Progenitor cell of endocrine pancreas (in vitro differentiated cells): Measurements from ENCODE around the gene MAGEB2. TPM values are rescaled to one million over a fixed set of nuclear protein-coding genes. Genes with fewer than 3 reads are reported as not detected.

Experiments used
- DNase-seq: peaks from one replicate; pipeline ENCODE4 v3.0.0; 2021; ENCODE audit warnings: low spot score; ENCODE audit not compliant: unreplicated experiment
- H3K27ac Mint-ChIP-seq: 2 replicates; pipeline ENCODE4 v1.8.0; 2021; ENCODE audit warnings: mild to moderate bottlenecking, moderate library complexity, mixed read lengths
- H3K27me3 Mint-ChIP-seq: 2 replicates; pipeline ENCODE4 v1.8.0; 2021; ENCODE audit warnings: mixed read lengths
- H3K36me3 Mint-ChIP-seq: 2 replicates; pipeline ENCODE4 v1.8.0; 2022; ENCODE audit warnings: mixed read lengths; ENCODE audit not compliant: insufficient read depth
- H3K4me1 Mint-ChIP-seq: 2 replicates; pipeline ENCODE4 v1.8.0; 2021; ENCODE audit warnings: low read depth, mixed read lengths
- H3K4me3 Mint-ChIP-seq: 2 replicates; pipeline ENCODE4 v1.8.0; 2021; ENCODE audit warnings: low read depth, mild to moderate bottlenecking, moderate library complexity, mixed read lengths
- H3K9me3 Mint-ChIP-seq: 2 replicates; pipeline ENCODE4 v1.8.0; 2021; ENCODE audit warnings: low read depth, mixed read lengths
- CTCF ChIP-seq: fragments of 200-600 bp; sonication (generic); IDR thresholded peaks from one replicate; pipeline ENCODE4 v1.5.0; 2021; ENCODE audit warnings: antibody characterized with exemption, mild to moderate bottlenecking; ENCODE audit not compliant: unreplicated experiment
- total RNA-seq: library from RNA; stranded (reverse); gene quantifications from 2 replicates; pipeline ENCODE4 v1.2.1, GENCODE V29; 2021

The MAGEB2 gene
- total RNA-seq, 1 donor from 2014 or later: not detected

- Mint-ChIP-seq H3K36me3 (no peaks in the 10 kb centered on the region), H3K27ac (no peak overlapping the region), H3K4me3 (no peak overlapping the region), H3K9me3 (no peaks in the 10 kb centered on the region), H3K4me1 (no peaks in the 10 kb centered on the region), H3K27me3 (no peaks in the 10 kb centered on the region)
- no peak for DNase-seq
- TF ChIP-seq CTCF: no peak
Measured at GRCh38 chrX:30228526-30228925, 13.2 kb downstream of the MAGEB2 start.

GRCh38 chrX:30230395-30230794 is 15.0 kb downstream of the MAGEB2 start, which contains the start of gene MAGEB3:
Gene MAGEB3, plus strand, starts transcription at chrX:30230657. Its CDS starts 5,268 bp downstream, at chrX:30235925.
- no peak for TF ChIP-seq CTCF
- DNase-seq: no peak
- Mint-ChIP-seq H3K4me1 (no peaks in the 10 kb centered on the region), H3K27me3 (no peaks in the 10 kb centered on the region), H3K36me3 (no peaks in the 10 kb centered on the region), H3K4me3 (no peak within 1 kb of the TSS), H3K27ac (no peak within 1 kb of the TSS), H3K9me3 (no peaks in the 10 kb centered on the region)

- no peaks in the 10 kb centered on the region for H3K9me3 Mint-ChIP-seq
- H3K27me3 Mint-ChIP-seq: peaks cover 2% of the 10 kb centered on the region
- peaks cover 2% of the 10 kb centered on the region for H3K4me1 Mint-ChIP-seq
- H3K27ac Mint-ChIP-seq: no peak within 1 kb of the TSS
- no peak for TF ChIP-seq CTCF
- no peak within 1 kb of the TSS for H3K4me3 Mint-ChIP-seq
- no peaks in the 10 kb centered on the region for H3K36me3 Mint-ChIP-seq
- no peak for DNase-seq
Measured at GRCh38 chrX:30241724-30242415, 26.5 kb downstream of the MAGEB2 start, which contains the start of gene MAGEB4. Gene MAGEB4, plus strand, starts transcription at chrX:30242000. Its CDS starts 136 bp downstream, at chrX:30242136.

GRCh38 chrX:30246769-30247489 is 31.6 kb downstream of the MAGEB2 start, which contains the start of gene MAGEB1:
Gene MAGEB1, plus strand, starts transcription at chrX:30247146. Its CDS starts 3,348 bp downstream, at chrX:30250494.
- H3K4me1 Mint-ChIP-seq: peaks cover 2% of the 10 kb centered on the region
- DNase-seq: no peak
- H3K36me3 Mint-ChIP-seq: no peaks in the 10 kb centered on the region
- H3K4me3 Mint-ChIP-seq: no peak within 1 kb of the TSS
- no peaks in the 10 kb centered on the region for H3K27me3 Mint-ChIP-seq
- H3K9me3 Mint-ChIP-seq: no peaks in the 10 kb centered on the region
- H3K27ac Mint-ChIP-seq: no peak within 1 kb of the TSS
- no peak for TF ChIP-seq CTCF

- no peaks in the 10 kb centered on the region for H3K4me1 Mint-ChIP-seq
- H3K27me3 Mint-ChIP-seq: no peaks in the 10 kb centered on the region
- no peak overlapping the region for H3K4me3 Mint-ChIP-seq
- TF ChIP-seq CTCF: no peak
- no peaks in the 10 kb centered on the region for H3K36me3 Mint-ChIP-seq
- no peak overlapping the region for H3K27ac Mint-ChIP-seq
- DNase-seq: no peak
- no peaks in the 10 kb centered on the region for H3K9me3 Mint-ChIP-seq
Measured at GRCh38 chrX:30248854-30249253, 33.5 kb downstream of the MAGEB2 start.
